ENCODE results near the gene FYN.

- TF ChIP-seq CTCF (IDR thresholded peaks at IDR 0.05; ENCODE audit: low read depth, low read length, poor library complexity, severe bottlenecking), result no peak
- no peak for TF ChIP-seq EZH2phosphoT487 (IDR thresholded peaks at IDR 0.05; ENCODE audit: borderline replicate concordance, low read length)
Measured at GRCh38 chr6:111662794-111663593, 210.3 kb downstream of the FYN start.

All from DOHH2 (cell line).